Measurements from ENCODE around the gene FFAR1. TPM values are rescaled to one million over a fixed set of nuclear protein-coding genes. Genes with fewer than 3 reads are reported as not detected.

The FFAR1 gene
- polyA plus RNA-seq, 1 experiment: not detected

- no peak for TF ChIP-seq CTCF (IDR thresholded peaks at IDR 0.05; ENCODE audit: insufficient read depth, low read depth, low read length)
- H3K36me3 ChIP-seq (ENCODE audit: control insufficient read depth, insufficient read depth, low read length): no peaks in the 10 kb centered on the region
- ChIA-PET POLR2A (no interaction called here), CTCF (interaction anchor here (0.8 kb wide), 1 partner anchor 153 kb away, joined by 5 read pairs; no protein-coding TSS in a partner anchor)
- DNase-seq (ENCODE audit: low read depth): no peak
- H3K27me3 ChIP-seq (ENCODE audit: control insufficient read depth, insufficient read depth, low read length): peaks cover 2% of the 10 kb centered on the region; the same call in 1 of the 2 replicates
- H3K4me3 ChIP-seq (ENCODE audit: low read depth, low read length): no peak overlapping the region
These were observed 5.3 kb upstream of the FFAR1 start for GRCh38 chr19:35342430-35342829.

- DNase-seq (ENCODE audit: low read depth): no peak
- ChIA-PET CTCF (no interaction called here), POLR2A (no interaction called here)
These were observed 3.1 kb upstream of the FFAR1 start for GRCh38 chr19:35344511-35345031.

GRCh38 chr19:35345671-35346111 is 2.0 kb upstream of the FFAR1 start:
- POLR2A ChIA-PET: no interaction called here
- Histone ChIP-seq H3K27me3 (ENCODE audit: control insufficient read depth, insufficient read depth, low read length) (peaks cover 2% of the 10 kb centered on the region; the same call in 1 of the 2 replicates), H3K4me3 (ENCODE audit: low read depth, low read length) (no peak overlapping the region), H3K36me3 (ENCODE audit: control insufficient read depth, insufficient read depth, low read length) (no peaks in the 10 kb centered on the region)
- CTCF ChIA-PET: interaction anchor here (0.6 kb wide), 1 partner anchor 14 kb away, joined by 3 read pairs; no protein-coding TSS in a partner anchor
- no peak for TF ChIP-seq CTCF (IDR thresholded peaks at IDR 0.05; ENCODE audit: insufficient read depth, low read depth, low read length)
- no peak for DNase-seq (ENCODE audit: low read depth)

More at GRCh38 chr19:35344511-35345031, 3.1 kb upstream of the FFAR1 start:
- no peak overlapping the region for H3K4me3 ChIP-seq (ENCODE audit: low read depth, low read length)
- no peaks in the 10 kb centered on the region for H3K36me3 ChIP-seq (ENCODE audit: control insufficient read depth, insufficient read depth, low read length)
- TF ChIP-seq CTCF (IDR thresholded peaks at IDR 0.05; ENCODE audit: insufficient read depth, low read depth, low read length): no peak
- peaks cover 2% of the 10 kb centered on the region; the same call in 1 of the 2 replicates for H3K27me3 ChIP-seq (ENCODE audit: control insufficient read depth, insufficient read depth, low read length)

- CTCF ChIA-PET: interaction anchor here (0.6 kb wide), 1 partner anchor 15 kb away, joined by 3 read pairs; no protein-coding TSS in a partner anchor
- H3K4me3 ChIP-seq (ENCODE audit: low read depth, low read length): no peak overlapping the region
- peaks cover 2% of the 10 kb centered on the region; the same call in 1 of the 2 replicates for H3K27me3 ChIP-seq (ENCODE audit: control insufficient read depth, insufficient read depth, low read length)
- POLR2A ChIA-PET: no interaction called here
- TF ChIP-seq CTCF (IDR thresholded peaks at IDR 0.05; ENCODE audit: insufficient read depth, low read depth, low read length): no peak
- no peak for DNase-seq (ENCODE audit: low read depth)
- no peaks in the 10 kb centered on the region for H3K36me3 ChIP-seq (ENCODE audit: control insufficient read depth, insufficient read depth, low read length)
These were observed 1.3 kb upstream of the FFAR1 start for GRCh38 chr19:35346193-35347052.

- POLR2A ChIA-PET: no interaction called here
- H3K27me3 ChIP-seq (ENCODE audit: control insufficient read depth, insufficient read depth, low read length): peaks cover 2% of the 10 kb centered on the region; the same call in 1 of the 2 replicates
- no peak overlapping the region for H3K4me3 ChIP-seq (ENCODE audit: low read depth, low read length)
- CTCF ChIA-PET: interaction anchor here (1.1 kb wide), 1 partner anchor 147 kb away, joined by 3 read pairs; no protein-coding TSS in a partner anchor
- no peaks in the 10 kb centered on the region for H3K36me3 ChIP-seq (ENCODE audit: control insufficient read depth, insufficient read depth, low read length)
- DNase-seq (ENCODE audit: low read depth): no peak
- TF ChIP-seq CTCF (IDR thresholded peaks at IDR 0.05; ENCODE audit: insufficient read depth, low read depth, low read length): no peak
These were observed 212 bp downstream of the FFAR1 start for GRCh38 chr19:35347930-35348298.
